Forelimb muscle (tissue), 1 donor: ENCODE measurements around the gene ATF6. TPM values are rescaled to one million over a fixed set of nuclear protein-coding genes. Genes with fewer than 3 reads are reported as not detected.

Experiments
- DNase-seq: peaks from one replicate; pipeline ENCODE4 v3.0.0-alpha.2; 2013; ENCODE audit warnings: low read depth
- polyA plus RNA-seq: library from polyadenylated mRNA; unstranded; fragments of 120-200 nt; gene quantifications from one replicate; pipeline ENCODE4 v1.2.1, GENCODE V29; 2013; ENCODE audit not compliant: insufficient read length

The ATF6 gene
- polyA plus RNA-seq, 1 donor, result 15.5 TPM

- DNase-seq, result no peak
Measured at GRCh38 chr1:161834967-161835550, 68.9 kb downstream of the ATF6 start.

DNA sequence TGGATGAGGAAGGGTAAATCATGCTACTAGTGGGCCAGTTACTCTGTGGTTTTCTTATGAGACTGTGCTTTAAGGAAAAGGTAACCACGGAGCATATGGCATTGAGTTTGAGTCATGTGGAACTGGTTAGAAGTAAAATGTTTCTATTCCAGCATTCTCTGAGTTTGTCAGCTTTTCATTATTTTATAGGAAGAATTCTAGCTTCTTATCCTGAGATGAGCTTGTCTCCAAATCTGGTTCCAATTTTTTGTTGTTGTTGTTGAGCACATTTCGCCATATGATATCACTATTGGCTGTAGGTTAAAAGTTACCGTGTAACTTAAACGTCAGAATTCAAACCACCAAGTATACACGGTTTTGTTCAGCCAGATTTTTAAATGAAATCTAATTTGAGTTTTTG is 69.9 kb downstream of the ATF6 start:
- peak; percentile 31 for DNase-seq

- DNase-seq, result no peak
Measured at GRCh38 chr1:161838362-161838761, 72.2 kb downstream of the ATF6 start.

DNA sequence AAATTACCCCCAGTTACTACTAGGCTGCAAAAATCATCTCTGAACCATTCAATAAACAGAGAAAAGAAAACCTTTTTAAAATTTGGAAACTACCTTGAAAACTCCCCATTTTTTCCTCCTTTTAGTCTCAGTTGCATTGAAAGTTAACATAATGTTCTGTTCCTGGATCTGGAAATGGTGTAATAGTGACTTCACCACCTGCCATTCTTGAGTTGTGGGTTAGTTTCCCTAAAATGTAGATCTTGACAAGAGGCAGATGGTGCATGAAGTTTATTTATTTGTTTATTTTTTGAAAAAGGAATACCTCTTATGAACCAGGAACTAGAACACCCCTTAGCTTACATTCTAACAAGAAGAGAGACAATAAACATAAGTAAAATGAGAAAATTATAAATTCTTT is 72.8 kb downstream of the ATF6 start:
- no peak for DNase-seq

- no peak for DNase-seq
Measured at GRCh38 chr1:161839591-161839990, 73.5 kb downstream of the ATF6 start.

GRCh38 chr1:161840363-161840762 is 74.2 kb downstream of the ATF6 start:
- DNase-seq, result no peak

DNA sequence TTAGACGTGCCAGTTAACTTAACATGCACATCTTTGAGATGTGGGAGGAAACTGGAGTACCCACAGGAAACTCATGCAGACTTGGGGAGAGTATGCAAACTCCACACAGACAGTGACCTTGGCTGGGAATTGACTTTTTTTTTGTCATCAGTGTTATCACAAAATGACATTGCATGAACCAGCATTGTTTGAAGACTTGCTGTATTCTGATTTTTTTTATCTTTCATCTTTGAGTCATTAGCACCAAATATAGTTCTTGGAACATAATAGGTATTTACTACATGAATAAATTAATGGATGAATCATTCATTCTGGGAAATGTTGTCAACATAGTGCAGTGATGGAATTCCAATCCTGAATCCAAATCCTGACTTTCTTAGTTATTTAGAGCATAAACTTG is 77.0 kb downstream of the ATF6 start:
- DNase-seq, result no peak

DNA sequence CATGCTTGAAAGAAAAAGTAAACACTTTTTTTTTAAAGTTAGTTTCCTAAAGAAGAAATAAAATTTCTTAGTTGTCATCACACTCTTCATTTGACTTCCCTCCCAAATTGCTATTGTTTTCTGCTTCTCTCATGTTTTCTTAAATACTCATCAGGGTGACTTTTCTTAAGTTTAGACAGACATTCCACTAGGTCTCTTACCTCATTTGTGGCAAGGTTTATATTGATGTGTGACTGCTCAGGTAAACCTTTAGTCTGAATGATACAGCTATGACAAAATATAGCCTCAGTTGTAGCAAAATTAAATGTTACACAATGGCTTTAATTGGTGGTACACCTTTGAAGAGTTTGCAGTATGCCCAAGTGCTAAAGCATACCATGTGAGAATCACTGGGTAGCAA is 78.6 kb downstream of the ATF6 start:
- DNase-seq, result no peak

DNA sequence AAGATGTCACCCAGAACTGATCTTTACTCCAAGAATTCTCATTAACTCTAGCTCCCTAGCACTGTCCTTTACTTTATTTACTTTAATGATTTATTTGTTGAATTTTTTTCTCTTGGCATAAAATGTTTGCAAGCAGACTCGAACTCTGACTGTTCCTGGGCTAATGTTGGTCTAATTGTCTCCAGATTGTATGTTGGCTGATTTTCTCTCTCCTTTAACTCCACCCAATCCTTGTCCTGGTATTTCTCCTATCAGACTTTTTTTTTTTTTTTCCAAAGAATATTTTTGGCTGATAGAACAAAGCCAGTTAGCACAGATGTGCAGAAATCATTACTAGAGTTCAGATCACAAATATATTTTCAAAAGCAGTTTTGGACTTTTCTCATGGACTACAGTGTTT is 82.6 kb downstream of the ATF6 start:
- no peak for DNase-seq

DNA sequence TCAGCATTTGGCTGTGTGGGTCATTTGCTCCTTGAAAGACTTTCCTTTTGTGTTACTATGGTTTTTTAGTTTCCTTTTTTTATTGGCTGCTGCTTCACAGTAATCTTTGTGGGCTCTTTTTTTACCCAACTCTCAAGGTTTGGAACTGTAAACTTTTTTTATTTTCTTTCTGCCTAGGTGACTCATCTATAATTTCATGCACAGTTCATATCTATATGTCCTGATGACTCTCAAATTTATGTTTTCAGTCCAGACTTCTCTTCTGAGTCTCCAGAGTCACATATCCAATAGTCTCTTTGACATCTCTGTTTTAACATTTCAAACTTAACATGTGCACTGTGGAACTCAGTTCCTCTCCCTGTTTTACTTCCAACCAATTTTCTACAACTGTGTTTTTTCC is 83.4 kb downstream of the ATF6 start:
- no peak for DNase-seq

DNA sequence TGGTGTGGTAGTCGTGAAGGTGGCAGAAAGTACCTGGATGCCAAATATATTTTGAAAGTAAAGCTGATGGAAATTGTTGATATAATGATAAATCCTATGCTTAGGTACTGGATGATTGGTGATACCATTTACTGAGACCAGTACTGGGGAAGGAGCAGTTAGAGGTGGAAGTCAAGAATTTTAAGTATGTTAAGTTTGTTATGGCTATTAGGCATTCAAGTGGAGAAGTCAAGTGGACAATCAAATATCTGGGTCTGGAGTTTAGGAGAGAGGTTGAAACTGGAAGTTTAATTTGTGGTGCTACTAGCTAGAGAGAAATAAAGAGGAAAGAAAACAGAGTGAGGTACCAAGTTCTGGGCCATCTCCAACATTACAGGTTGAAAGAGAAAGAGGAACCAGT is 89.1 kb downstream of the ATF6 start:
- DNase-seq, result no peak

DNA sequence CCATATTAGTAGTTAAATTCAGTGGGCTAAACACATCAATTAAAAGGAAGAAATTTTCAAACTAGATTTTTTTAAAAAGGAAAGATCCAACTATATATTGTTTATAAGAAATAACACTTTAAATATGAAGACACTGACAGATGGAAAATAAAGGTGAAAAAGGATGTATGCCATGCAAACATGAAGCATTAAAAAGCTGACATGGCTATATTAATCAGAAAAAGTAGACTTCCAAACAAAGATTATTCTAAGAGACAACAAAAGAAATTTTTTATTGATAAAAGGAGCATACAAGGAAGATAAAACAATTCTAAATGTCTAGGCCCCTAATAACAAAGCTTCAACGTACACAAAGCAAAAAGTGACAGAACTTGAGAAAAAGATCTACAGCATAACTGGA is 92.2 kb downstream of the ATF6 start:
- no peak for DNase-seq

- no peak for DNase-seq
Measured at GRCh38 chr1:161863549-161863948, 97.4 kb downstream of the ATF6 start.

DNA sequence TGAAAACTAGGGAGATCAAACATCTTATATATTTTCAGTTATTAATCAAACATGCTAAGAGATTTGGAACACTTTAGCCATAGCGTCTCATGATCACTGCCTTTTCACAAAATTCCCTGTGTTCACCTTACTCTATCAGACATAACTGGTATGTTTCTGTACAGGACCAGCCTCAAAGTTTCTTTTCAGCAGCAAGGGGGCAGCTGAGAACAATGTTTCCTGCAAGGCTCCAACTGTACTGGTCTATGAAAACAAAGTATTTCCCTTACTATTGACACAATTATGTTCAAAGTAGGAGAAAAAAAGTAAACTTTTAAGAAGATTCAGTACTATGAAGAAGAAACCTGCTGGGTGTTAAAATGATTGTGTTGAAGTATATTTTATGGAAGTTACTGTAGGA is 98.5 kb downstream of the ATF6 start:
- no peak for DNase-seq

DNA sequence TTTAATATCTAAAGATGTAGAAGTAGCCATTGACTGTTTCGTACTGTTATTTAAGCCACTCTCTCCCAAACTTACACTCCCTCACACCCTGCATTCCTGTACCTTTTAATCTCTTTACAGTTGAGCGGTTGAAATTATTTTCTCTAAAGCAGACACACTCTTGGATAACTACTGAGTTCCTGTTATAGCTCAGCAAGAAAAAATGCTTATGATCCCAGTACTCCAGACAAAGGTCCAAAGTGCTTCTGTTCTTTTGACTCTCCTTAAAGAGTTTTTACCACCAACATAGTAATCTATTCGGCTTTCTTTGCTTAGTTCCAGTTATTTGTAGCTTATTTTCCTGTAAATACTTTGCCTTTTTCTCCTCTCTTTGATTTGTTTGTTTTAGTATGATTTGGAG is 100.1 kb downstream of the ATF6 start:
- no peak for DNase-seq

- DNase-seq, result no peak
Measured at GRCh38 chr1:161868832-161869231, 102.7 kb downstream of the ATF6 start.

DNA sequence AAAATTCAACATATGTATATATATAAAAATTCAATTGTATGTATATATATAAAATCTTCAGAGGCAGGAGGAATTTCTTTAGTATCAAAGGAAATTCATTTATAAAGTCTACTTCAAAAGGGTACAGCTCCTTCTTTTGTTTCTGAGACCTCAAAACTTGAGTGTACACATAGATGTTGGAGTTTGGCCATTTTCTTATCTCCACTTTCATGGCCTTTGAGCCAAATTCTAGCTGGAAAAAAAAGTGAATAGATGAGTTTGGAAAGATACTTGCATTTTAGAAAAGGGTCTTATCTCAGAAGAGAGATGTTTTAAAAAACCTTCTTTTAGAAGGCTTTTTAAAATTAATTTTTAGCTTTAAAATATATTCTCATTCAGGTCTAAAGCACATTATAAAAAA is 103.2 kb downstream of the ATF6 start:
- DNase-seq, result no peak

- no peak for DNase-seq
Measured at GRCh38 chr1:161872506-161872905, 106.4 kb downstream of the ATF6 start.

DNA sequence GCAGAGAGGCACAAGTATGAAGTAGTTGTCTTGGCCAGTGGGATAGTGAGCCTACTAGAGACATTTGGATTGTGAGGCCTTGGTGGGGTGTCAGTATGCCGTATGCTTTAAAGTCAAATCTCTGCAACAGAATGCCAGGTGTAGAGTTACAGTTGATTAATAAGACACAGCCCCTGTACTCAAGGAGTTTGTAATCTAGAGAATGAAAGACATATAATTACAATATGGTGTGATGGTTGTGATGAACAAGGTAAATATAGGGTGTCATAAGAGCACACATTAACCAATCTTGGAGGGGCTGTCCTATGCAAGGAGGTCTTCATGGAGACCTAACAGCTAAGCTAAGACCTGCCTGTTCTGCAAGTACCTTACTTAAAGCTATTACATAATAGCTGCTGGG is 113.1 kb downstream of the ATF6 start:
- no peak for DNase-seq

DNA sequence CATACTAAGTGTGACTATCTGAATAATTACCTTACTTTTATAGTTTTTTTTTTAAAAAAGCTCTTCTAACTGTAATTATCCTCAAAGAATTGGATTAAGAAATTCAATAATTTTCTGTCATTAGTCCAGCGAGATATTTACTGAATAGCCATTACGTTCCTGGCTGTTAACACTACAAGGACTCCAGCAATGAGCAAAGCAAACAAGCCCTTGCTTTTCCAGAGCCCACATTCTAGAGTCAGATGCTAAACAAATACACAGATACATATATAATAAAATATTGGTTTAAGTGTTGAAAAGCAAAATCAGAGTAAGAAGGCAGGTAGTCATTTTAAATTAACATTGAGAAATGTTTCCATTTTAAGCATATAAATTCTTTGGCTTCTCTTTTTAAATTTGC is 118.4 kb downstream of the ATF6 start:
- DNase-seq, result no peak

DNA sequence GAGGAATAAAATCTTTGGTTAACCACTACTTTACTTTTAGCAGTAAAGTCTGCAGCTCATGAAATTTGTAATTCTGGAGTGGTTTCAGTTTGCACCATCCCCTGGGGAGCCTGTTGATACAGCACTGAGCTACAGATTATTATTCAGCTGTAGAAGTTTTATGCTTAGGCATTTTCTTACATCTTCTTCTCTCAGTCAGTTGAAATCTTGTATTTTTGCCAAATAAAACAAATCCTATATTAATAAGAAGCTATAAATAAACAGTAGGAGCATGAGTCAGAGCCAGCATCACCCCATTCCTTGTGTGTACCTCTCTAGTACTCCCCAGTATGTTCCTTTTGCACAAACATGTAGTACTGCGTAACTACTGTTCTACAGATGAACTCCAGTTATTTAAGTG is 118.9 kb downstream of the ATF6 start:
- peak; percentile 48 for DNase-seq

DNA sequence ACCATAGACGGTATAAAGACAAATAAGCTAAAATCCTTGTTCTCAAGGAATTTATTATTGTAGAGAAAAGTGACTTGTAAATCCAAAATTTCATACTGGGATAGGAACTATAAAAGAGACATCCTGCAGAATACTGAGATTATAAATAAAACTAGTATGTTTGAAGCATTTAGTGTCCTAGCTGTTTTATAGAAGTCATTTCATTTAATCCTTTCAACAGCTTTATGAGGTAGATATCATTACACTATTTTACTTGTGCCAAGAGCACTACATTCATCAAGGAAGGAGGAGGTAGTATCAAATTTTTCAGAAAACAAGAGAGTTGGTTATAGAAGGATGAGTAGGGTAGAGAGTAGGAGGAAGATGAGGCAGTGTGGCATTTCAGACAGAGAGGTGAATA is 119.6 kb downstream of the ATF6 start:
- no peak for DNase-seq

DNA sequence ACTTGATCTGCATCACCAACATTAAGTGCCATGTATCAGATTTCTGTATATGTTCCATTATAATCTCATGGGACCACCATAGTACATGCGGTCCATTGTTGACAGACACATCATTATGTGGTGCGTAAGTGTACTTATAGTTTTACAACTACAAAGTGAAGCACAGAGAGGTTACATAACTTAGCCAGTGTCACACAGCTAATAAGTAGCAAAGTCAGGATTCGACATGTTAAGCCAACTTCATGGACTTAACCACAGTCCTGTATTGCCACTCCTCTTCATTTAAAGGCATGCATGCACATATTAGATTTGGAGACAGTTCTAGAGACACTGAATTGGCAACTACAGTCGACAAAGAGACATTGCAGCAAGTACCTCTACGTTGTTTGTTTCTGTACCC is 120.5 kb downstream of the ATF6 start:
- no peak for DNase-seq

GRCh38 chr1:161887730-161888287 is 121.7 kb downstream of the ATF6 start:
- DNase-seq, result no peak
